ENCODE results near the gene TMEM269. TPM values are rescaled to one million over a fixed set of nuclear protein-coding genes. Genes with fewer than 3 reads are reported as not detected.

Gene TMEM269
- 1 to 10 TPM in 1 of 3 donors, under 1 TPM in 2; 0.44 to 1.1 (median 0.79) TPM for polyA plus RNA-seq (ENCODE audit: insufficient read length in 3 of 3)

GRCh38 chr1:42784946-42785693 is at the start of gene TMEM269:
Gene TMEM269, plus strand, starts transcription at chr1:42784991. Its CDS starts 4,903 bp downstream, at chr1:42789894.
- no peak for DNase-seq (ENCODE audit: low read depth in 3 of 3, low spot score in 2 of 3)

DNA sequence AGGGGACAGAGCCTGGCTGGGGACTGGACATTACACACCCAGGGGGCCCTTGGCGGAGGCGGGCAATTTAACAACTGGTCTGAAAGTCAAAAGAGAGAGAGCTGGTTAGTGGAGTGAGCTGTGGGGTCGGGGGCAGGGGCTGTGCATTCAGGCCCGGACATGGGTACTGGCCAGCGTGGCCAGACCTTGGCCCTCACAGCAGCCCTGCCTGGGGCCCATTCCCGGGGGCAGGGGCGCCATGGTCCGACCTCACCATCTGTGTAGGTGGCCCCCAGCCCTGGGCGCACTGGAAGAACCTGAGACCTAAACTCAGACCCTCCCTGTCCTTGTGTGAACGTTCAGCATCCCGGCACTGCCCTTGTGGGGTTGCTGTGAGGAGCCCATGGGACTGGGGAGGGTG is 49.7 kb upstream of the TMEM269 start:
- no peak for DNase-seq (ENCODE audit: low read depth in 3 of 3, low spot score in 2 of 3)

GRCh38 chr1:42735477-42736105 is 49.2 kb upstream of the TMEM269 start:
- DNase-seq (ENCODE audit: low read depth in 3 of 3, low spot score in 2 of 3): no peak

- DNase-seq (ENCODE audit: low read depth in 3 of 3, low spot score in 2 of 3): no peak
These were observed 48.6 kb upstream of the TMEM269 start for GRCh38 chr1:42736152-42736551.

DNA sequence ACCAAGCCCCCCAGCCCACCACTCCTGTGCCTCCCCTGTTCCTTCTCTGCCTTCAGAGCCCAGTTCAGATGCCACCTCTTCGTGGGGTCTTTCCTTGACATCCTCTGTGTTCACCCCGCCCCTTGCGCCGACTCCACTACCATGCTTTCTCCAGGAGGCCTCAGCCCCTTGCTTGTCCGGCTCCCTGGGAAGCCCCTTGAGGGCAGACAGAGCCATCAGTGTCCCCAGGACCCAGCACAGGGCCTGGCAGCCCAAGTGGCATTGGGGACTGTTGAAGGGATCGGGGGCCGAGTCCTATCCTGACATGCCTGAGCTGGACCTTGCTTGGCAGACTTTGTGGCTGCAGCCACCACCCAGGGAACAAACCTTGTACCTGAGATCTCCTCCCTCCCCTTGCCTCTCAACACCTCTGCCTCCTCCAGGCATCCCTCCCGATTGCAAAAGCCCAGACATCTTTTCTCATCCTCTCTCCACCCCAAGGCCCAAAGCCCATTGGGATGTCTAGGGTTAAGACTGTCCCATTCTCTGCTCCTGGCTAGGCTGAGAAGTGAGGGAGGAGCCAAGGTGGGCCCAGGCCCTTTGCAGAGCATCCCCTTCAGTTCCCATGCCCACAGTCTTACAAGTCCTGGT is 48.1 kb upstream of the TMEM269 start:
- no peak for DNase-seq (ENCODE audit: low read depth in 3 of 3, low spot score in 2 of 3)

DNA sequence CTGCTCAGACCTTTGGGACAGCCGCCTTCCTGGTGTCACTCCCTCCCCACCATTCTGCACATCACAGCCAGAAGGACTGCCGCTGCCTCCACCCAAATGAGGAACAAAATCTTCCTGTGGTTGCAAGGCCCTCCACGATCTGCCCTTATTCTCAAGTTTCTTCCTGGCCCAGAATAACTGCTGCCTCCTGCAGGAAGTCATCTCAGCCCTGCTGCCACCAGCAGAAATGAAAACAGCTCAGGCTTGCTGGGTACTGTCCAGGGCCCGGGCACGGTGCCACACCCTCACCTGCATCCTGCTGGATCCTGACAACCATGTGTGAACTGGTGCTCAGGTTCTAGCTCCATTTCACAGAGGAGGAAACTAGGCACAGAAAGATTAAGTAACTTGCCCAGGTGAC is 47.5 kb upstream of the TMEM269 start:
- DNase-seq (ENCODE audit: low read depth in 3 of 3, low spot score in 2 of 3): no peak

DNA sequence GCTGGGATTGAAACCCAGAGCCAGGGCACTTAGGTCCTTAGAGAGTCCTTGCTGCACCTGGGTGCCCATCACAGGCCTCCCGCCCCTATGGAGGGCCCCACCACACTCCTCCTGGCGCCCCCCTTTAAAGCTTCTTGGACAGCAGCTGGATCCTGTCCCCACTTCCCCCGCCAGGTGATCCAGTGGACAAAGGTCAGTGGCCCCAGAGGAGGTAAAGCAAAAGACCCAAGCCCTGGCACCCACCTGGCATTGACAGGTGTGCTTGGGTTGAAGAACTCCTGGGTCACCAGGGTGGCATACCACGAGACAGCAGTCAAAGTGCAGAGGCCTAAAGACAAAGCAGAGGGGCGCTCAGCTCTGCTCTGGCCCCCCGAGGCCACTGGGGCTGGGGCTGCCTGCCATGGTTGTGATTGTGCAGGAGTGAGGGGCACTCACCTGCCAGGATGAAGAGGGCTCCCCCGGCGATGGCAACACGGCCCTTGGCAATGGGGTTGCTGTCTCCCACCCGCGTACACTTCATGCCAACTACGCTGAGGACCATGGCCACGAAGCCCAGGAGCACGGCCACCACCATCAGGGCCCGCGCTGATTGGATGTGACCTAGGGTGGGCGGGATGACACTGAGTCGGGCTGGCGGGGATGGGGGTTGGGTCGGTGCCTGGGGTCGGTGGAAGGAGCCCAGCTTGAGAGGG is 46.7 kb upstream of the TMEM269 start:
- DNase-seq (ENCODE audit: low read depth in 3 of 3, low spot score in 2 of 3): no peak

- DNase-seq (ENCODE audit: low read depth in 3 of 3, low spot score in 2 of 3): no peak
These were observed 46.0 kb upstream of the TMEM269 start for GRCh38 chr1:42738678-42739226.

GRCh38 chr1:42739753-42740700 is 44.8 kb upstream of the TMEM269 start, which contains the start of gene CLDN19:
Gene CLDN19, minus strand, starts transcription at chr1:42740236. Its CDS starts 173 bp downstream, at chr1:42740063.
- no peak for DNase-seq (ENCODE audit: low read depth in 3 of 3, low spot score in 2 of 3)

- no peak for DNase-seq (ENCODE audit: low read depth in 3 of 3, low spot score in 2 of 3)
These were observed 43.8 kb upstream of the TMEM269 start for GRCh38 chr1:42740851-42741580.

DNA sequence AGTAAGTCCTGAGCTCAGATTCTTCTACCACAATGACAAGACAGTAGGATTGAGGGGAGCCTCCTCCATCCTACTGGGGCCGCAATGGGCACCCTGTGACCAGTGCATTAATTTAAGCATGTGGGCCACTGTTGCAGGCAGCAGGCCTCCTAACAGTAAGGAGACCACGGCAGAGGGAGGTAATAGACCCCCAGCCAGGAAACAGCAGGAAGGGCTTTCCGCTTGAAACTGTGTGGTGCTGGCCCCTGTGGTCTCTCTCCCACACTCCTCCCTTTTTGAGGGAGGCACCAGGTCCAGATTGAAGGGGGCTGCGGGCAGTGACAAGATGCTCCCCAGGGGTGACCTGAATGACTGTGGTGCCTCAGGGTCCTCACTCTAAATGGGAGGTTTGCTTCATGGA is 43.1 kb upstream of the TMEM269 start:
- DNase-seq (ENCODE audit: low read depth in 3 of 3, low spot score in 2 of 3): no peak

GRCh38 chr1:42742141-42742540 is 42.6 kb upstream of the TMEM269 start:
- DNase-seq (ENCODE audit: low read depth in 3 of 3, low spot score in 2 of 3): no peak

DNA sequence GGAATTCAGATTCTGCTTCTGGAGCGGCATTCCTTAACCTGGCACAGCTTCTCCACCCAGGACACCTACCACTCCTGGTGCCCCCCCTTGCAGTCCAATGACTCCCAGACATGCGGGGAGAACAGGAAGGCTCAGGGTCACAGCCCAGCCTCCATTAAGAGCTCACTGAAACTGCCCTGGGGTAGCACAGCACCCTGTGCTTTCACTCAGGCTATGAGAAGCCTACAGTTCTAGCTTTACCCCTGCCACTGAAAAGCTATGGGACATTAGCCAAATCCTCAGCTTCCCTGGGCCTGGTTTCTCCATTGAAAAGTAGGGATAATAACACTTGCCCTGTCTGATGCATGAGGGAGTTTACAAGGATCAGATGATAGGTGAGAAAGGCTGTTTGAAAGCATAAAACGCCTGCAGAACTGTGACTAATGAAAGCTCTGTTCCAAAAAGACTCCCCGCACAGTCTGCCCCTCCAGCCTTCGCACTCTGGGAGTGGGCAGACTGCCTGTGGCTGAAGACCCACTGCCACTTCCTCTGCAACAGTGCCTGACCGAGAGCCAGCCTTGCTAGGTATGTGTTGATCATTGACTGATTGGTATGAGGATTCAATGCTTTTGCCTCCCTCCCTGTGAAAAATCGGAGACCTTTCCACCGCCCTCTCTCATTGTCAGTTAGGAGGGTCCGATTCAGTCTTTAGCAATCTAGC is 42.0 kb upstream of the TMEM269 start:
- no peak for DNase-seq (ENCODE audit: low read depth in 3 of 3, low spot score in 2 of 3)

DNA sequence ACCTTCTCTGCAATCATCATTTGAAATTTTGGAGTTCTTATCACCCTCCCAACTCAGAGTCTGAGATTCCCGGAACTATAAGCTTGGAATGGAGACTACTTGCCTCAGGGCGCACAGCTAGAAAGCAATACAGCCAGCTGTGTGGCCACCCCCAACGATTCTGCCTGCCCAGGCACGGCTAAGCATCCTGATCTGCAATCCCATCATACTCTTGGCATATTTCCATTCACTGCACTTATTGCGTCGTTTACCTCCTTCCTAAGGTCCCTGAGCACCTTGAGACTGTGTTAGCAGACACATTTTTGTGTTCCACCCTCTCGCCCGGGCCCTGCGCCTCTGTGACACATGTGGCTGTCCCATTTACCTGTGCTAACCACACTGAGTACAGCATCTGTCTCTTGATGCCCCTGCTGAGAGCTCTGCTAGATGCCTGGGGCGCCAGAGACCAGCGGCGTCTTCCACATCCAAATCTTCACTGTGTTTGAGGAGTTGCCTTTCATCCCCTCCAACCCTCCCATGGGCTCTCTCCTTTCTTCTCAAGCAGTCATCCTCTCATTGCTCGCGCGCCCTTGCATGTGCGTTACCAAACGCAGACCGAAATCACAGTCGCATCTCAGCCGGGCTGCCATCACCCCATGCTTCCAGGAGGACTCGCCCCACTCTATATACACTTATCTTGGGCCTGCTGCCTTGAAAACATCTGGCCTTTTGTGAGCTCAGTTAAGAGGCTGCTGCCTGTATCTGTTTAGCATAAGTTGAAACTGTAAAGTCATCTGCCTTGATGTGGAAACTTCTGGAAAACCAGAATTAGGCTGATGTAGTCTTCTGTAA is 41.3 kb upstream of the TMEM269 start:
- no peak for DNase-seq (ENCODE audit: low read depth in 3 of 3, low spot score in 2 of 3)

GRCh38 chr1:42744148-42744413 is 40.7 kb upstream of the TMEM269 start:
- DNase-seq (ENCODE audit: low read depth in 3 of 3, low spot score in 2 of 3): no peak

GRCh38 chr1:42745851-42746250 is 38.9 kb upstream of the TMEM269 start:
- DNase-seq (ENCODE audit: low read depth in 3 of 3, low spot score in 2 of 3): no peak

GRCh38 chr1:42746436-42747105 is 38.2 kb upstream of the TMEM269 start:
- DNase-seq (ENCODE audit: low read depth in 3 of 3, low spot score in 2 of 3): no peak
